HFFc6 (cell line): ENCODE data around the gene PIP4K2C. TPM values are rescaled to one million over a fixed set of nuclear protein-coding genes. Genes with fewer than 3 reads are reported as not detected.

Source experiments
- DNase-seq: peaks from one replicate; pipeline ENCODE4 v3.0.0-alpha.2; 2018
- H3K27ac Mint-ChIP-seq: 2 replicates; pipeline ENCODE4 v1.8.0; 2020; ENCODE audit warnings: mild to moderate bottlenecking, mixed read lengths
- H3K27me3 Mint-ChIP-seq: 2 replicates; pipeline ENCODE4 v1.8.0; 2021; ENCODE audit warnings: mild to moderate bottlenecking, moderate library complexity, mixed read lengths; ENCODE audit not compliant: insufficient read depth
- H3K36me3 Mint-ChIP-seq: 2 replicates; pipeline ENCODE4 v1.8.0; 2021; ENCODE audit warnings: low read depth, mixed read lengths
- H3K4me1 Mint-ChIP-seq: 2 replicates; pipeline ENCODE4 v1.8.0; 2020; ENCODE audit warnings: low read depth, mixed read lengths
- H3K4me3 Mint-ChIP-seq: 2 replicates; pipeline ENCODE4 v1.8.0; 2020; ENCODE audit warnings: mild to moderate bottlenecking, moderate library complexity, mixed read lengths
- H3K9me3 Mint-ChIP-seq: 2 replicates; pipeline ENCODE4 v1.8.0; 2020; ENCODE audit warnings: mild to moderate bottlenecking, mixed read lengths
- CTCF ChIP-seq: fragments of 200-600 bp; sonication (generic); IDR thresholded peaks from 2 replicates; pipeline ENCODE4 v1.5.0; 2021; ENCODE audit warnings: antibody characterized with exemption, mild to moderate bottlenecking
- total RNA-seq, 6 experiments: library from RNA; stranded (reverse); fragmentation: NEBNext Ultra II Directional; extraction: Animal tissue kit (Norgen Biotek cat#: 25700); gene quantifications; 2 replicates in 1 of 6; 3 replicates in 5 of 6; pipeline ENCODE4 v1.2.3, GENCODE V29; 2021

PIP4K2C gene
- total RNA-seq, 6 experiments from 2014 or later: 21.1 to 33.1 (median 24.3) TPM

- no peaks in the 10 kb centered on the region for H3K9me3 Mint-ChIP-seq
- H3K36me3 Mint-ChIP-seq: peaks cover 9% of the 10 kb centered on the region
- H3K4me3 Mint-ChIP-seq: peak overlapping the region; percentile 75
- peaks cover 27% of the 10 kb centered on the region for H3K27me3 Mint-ChIP-seq
- no peak for DNase-seq
- no peak overlapping the region for H3K27ac Mint-ChIP-seq
- H3K4me1 Mint-ChIP-seq: peaks cover 14% of the 10 kb centered on the region
- no peak for TF ChIP-seq CTCF
These were observed 30.0 kb downstream of the PIP4K2C start for GRCh38 chr12:57620936-57621496.

- peaks cover 2% of the 10 kb centered on the region for H3K36me3 Mint-ChIP-seq
- peak; percentile 94 for TF ChIP-seq CTCF
- H3K27ac Mint-ChIP-seq: no peak overlapping the region
- H3K4me3 Mint-ChIP-seq: peak overlapping the region; percentile 75
- H3K9me3 Mint-ChIP-seq: no peaks in the 10 kb centered on the region
- H3K4me1 Mint-ChIP-seq: peaks cover 7% of the 10 kb centered on the region
- peak; percentile 4 for DNase-seq
- peaks cover 28% of the 10 kb centered on the region for H3K27me3 Mint-ChIP-seq
These were observed 30.7 kb downstream of the PIP4K2C start for GRCh38 chr12:57621497-57622292.

GRCh38 chr12:57622293-57623245 is 31.6 kb downstream of the PIP4K2C start:
- no peak overlapping the region for H3K27ac Mint-ChIP-seq
- peaks cover 32% of the 10 kb centered on the region for H3K27me3 Mint-ChIP-seq
- H3K4me3 Mint-ChIP-seq: peak overlapping the region; percentile 75
- DNase-seq: no peak
- no peak for TF ChIP-seq CTCF
- peaks cover 6% of the 10 kb centered on the region; the same call in 1 of the 2 replicates for H3K4me1 Mint-ChIP-seq
- no peaks in the 10 kb centered on the region; the same call in 1 of the 2 replicates for H3K36me3 Mint-ChIP-seq
- H3K9me3 Mint-ChIP-seq: no peaks in the 10 kb centered on the region

GRCh38 chr12:57623385-57623784 is 32.4 kb downstream of the PIP4K2C start:
- Mint-ChIP-seq H3K4me1 (peaks cover 6% of the 10 kb centered on the region; the same call in 1 of the 2 replicates), H3K27ac (no peak overlapping the region), H3K36me3 (no peaks in the 10 kb centered on the region; the same call in 1 of the 2 replicates), H3K4me3 (no peak overlapping the region), H3K27me3 (peaks cover 32% of the 10 kb centered on the region), H3K9me3 (no peaks in the 10 kb centered on the region)
- DNase-seq: no peak
- TF ChIP-seq CTCF: no peak

- Mint-ChIP-seq H3K4me1 (peaks cover 6% of the 10 kb centered on the region; the same call in 1 of the 2 replicates), H3K4me3 (no peak overlapping the region), H3K9me3 (no peaks in the 10 kb centered on the region), H3K27ac (no peak overlapping the region), H3K27me3 (peaks cover 32% of the 10 kb centered on the region), H3K36me3 (no peaks in the 10 kb centered on the region; the same call in 1 of the 2 replicates)
- TF ChIP-seq CTCF: no peak
- DNase-seq: no peak
These were observed 32.9 kb downstream of the PIP4K2C start for GRCh38 chr12:57623811-57624390.
